SHP77 treated with DMSO at 0.1 percent for 48 hours (cell line): ENCODE data around the gene CBFA2T2.

Source experiments
- DNase-seq: peaks from one replicate; lab custom pipeline; 2025; lab: John Stamatoyannopoulos, UW

Gene CBFA2T2

GRCh38 chr20:33667245-33667675, 177.4 kb downstream of the CBFA2T2 start:
- no peak for DNase-seq

- no peak for DNase-seq
These were observed 178.0 kb downstream of the CBFA2T2 start for GRCh38 chr20:33667676-33668465.

DNA sequence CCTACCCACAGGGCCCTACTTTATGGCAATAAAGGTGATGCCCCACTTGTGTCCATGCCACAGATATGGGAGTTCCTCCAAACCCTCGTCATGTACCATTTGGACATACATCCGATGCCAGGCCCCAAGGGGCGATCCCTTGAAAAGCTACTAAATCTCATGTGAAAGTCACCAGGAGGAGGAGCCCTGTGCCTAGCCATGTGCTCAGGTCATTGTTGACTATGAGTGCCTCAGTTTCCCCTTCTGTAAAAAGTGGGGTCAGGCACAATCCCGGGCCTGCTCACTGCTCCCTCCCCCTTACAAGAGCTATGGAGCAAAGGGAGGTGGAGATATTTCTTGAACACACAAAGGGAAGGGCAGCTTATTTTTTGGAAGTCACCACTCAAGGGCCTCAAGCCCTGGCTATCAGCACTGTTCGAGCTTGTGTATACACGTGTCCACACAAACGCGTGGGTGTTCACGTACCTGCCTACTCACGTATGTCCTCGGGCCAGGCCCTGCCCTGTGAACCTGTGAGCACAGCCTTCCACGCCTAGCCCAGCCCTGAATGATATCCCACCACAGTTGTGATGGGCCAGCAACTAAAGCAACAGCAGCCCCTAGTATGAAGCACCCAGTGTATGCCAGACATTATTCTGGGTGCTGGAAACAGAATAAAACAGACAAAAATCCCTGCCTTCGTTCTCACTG, 178.7 kb downstream of the CBFA2T2 start:
- no peak for DNase-seq

DNA sequence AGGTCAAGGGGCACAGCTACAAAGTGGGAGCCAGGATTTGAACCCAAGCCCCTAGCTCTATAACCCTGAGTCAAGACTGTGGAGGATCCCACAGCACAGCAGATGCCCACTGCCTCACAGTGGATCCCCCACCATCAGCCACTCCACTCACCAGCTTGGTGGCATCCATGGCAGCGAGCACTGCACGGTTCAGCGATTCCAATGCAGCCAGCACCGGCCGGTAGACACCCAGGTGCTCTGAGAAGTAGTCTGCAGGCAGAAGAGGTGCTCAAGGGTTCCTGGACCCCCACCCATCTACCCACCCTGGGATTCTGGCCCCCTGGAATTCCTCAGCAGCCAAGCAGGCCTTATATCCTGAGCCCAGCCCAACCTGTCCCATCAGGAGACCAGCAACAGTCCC, 179.3 kb downstream of the CBFA2T2 start:
- no peak for DNase-seq

GRCh38 chr20:33669873-33670640, 180.2 kb downstream of the CBFA2T2 start:
- no peak for DNase-seq

DNA sequence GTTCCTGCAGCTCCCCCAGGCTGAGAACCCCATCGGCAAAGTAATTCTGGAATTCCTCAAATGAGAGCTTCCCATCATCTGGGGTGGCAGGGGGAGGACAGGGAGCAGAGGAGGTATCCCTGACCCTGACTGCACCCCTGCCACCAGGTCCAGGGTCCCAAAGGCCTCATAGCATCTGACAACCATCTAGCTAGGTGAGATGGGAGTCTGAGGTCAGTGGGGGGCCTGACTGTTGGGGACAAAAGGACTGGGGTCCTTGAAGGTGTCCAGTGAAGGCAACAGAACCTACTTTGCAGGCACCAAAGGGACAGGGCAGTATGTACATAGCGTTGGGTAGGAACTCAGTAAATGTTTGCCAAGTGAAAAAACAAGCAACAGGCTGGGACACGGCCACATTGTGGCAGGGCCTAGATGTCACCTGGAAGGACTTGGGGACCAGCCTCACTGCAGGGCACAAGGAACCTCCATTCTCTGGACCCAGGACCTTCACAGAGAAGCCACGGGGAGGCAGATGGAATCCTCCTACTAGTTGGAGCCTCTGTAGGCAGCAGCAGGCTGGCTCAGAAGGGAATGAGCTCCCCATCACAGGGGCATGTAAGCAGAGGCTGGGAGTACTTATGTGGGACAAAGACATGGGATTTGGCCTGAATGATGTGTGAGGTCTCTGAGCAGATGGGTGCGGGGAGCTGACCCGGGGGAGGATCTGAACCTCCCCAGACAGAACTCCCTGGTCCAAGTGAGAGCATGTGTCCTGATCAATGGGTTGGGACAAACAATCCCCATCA, 181.0 kb downstream of the CBFA2T2 start:
- no peak for DNase-seq

- no peak for DNase-seq
These were observed 181.8 kb downstream of the CBFA2T2 start for GRCh38 chr20:33671573-33672288.

GRCh38 chr20:33672426-33673113, 182.7 kb downstream of the CBFA2T2 start:
- DNase-seq: no peak

- no peak for DNase-seq
These were observed 183.2 kb downstream of the CBFA2T2 start for GRCh38 chr20:33673114-33673409.

DNA sequence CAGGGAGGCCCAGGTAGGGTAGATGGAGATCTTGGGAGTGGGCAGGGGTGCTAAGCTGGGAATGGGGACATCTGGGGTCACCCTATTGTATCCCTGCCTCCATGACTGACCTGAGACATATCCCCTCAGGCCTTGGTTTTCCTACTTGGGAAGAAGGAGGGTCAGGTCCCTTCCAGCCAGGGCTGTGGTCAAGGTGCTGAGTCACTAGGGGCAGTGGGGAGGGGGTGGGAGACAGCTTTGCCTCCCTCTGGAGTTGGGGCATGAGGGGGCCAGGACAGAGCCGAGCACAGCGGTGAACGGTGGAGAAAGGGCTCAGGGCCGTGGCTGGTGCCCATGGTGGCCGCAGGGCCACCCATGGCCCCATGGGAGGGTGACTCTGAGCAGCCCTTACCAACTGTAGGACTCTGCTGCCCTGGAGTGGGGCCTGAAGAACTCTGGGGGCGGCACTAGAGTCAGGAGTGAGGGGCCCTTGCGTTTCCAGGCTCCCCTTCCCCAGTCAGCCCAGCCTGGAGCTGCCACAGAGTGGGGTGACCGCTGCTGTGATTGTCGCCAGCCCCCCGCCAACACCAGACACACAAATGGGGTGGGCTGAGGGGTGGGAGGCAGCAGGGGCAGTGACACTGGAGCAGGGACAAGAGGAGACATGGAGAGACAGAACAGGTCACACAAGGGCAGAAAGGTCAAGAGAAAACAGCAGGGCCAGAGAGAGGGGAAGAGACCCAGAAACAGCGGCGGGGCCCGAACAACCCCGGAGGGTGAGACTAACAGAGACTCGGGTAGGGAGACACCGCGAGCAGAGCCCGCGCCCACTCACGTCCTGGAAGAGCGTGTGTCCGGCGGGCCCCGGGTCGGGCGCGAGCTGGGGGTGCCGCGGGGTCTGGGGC, 183.8 kb downstream of the CBFA2T2 start:
- no peak for DNase-seq

DNA sequence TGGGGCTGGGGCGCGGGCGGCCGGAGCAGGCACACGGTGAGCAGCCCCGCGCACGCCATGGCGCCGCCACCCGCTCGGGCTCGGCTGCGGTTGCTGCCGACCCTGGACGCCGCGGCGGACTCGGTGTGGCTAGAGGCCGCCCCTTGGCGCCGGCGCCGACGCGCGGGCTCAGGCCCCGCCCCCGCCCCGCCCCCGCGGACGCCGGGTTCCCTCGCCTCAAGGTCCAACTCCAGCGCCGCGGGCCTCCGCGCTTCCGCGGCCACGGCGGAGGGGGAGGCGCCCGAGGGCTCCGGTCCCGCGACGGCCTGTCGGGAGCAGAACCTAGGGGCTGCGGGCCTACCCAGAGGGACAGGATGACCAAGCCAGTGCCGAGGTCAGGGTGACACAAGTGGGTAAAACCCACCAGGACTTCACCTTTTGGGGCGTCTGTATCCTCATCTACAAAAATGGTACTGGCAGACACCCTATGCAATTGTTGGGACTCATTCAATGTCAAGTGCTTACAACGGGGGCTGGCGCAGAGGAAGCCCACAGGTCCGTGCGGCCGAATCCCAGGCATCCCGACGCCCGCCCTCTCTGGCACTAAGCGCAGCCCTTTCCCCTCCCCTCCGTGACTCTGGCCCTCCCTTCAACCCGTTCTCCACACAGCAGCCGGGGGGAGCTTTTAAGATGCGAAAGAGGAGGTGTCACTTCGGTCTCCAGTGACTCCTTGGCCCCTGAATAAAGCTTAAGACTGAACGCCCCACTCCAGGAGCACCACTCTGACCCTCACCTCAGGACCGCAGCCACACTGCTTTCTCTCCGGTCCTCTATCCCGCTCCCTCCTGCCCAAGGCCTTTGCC, 184.6 kb downstream of the CBFA2T2 start, which contains the start of gene NECAB3:
NECAB3 (minus strand) TSS at position 135 of the 842 bp plus-strand sequence; CDS start at position 59, 76 bp downstream.
- peak; percentile 46 for DNase-seq

DNA sequence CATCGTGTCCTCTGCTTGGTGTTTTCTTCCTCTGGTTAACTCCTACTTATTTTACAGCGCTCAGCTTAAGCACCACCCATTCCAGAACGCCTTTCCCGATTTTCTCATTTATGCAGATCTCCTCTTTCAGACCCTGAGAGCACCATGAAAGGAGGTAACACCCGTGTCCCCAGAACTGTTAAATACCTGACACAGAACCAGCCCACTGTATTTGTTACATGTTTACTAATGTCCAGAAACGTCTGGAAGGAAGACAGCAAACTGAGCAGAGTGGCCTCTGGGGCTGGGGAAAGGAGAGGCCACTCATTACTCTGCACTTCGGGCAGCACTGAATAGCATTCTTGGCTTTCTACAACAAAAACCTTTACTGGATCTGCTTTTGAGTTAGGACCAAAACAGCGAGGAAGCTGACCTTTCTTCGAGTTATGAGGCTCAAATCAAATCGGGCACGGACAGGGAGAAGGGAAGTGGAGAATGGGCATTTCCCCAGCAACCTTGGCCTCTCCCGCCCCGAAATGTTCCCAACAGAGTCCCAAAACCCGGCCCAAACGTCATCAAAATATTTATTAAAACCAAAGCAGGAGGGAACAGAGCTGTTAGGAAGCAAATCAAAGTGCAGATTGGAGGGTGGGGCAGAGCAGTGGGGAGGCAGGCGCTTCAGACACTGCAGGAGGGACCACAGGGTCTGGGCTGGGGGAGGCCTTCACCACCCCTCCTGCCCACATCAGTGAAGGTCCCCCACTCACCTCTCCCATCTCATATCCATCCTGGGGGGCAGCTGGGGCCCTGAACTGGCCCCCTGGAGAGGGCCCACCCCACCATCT, 185.5 kb downstream of the CBFA2T2 start:
- no peak for DNase-seq

GRCh38 chr20:33676121-33676520, 186.2 kb downstream of the CBFA2T2 start:
- no peak for DNase-seq

GRCh38 chr20:33676652-33677645, 187.1 kb downstream of the CBFA2T2 start:
- no peak for DNase-seq

DNA sequence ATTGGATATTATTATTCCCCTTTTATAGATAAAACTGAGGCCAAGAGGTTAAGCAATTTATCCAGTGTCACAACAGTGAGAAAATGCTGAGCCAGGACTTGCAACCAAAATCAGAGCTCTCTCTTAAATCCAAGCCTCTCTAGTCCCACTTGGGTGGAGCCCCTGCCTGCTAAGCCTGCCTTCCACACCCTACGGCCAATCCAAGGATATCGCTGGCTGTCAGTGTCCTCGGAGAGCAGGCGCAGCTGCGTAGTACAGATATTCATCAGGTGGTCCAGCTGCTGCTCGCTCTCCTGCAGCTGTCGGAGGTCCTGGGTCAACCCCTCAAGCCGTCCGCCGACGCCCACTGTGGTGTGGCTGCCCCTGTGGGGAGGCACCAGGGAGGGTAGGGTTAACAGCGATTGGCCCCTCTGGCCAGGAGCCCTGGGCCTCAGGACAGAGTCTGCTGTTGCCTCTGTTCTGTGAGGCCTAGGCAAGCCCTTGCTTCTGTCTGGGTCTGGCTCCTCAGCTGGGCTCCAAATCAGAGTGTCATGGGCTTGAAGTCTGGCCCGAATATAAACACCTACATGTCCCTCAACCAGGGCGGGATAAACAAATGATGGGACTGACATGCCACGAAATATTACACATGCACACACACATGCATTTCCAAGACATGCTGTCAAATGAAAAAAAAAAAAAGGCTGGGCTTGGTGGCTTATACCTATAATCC, 188.3 kb downstream of the CBFA2T2 start:
- DNase-seq: no peak
